B cell (primary cell): Measurements from ENCODE around the gene DNAH10. TPM values are rescaled to one million over a fixed set of nuclear protein-coding genes. Genes with fewer than 3 reads are reported as not detected.

Experiments used
- ATAC-seq: fragments of 200-7000 bp; cut with Tn5 transposase; one replicate; pipeline ENCODE4 v1.10.0; 2021; ENCODE audit warnings: low read depth, mild to moderate bottlenecking, moderate number of reproducible peaks, moderate library complexity
- CTCF ChIA-PET: fragments of 350-600 bp; sonication (Branson Sonifier 250); formaldehyde crosslinking; loops from one replicate; lab custom pipeline; 2021; ENCODE audit warnings: antibody characterized with exemption, inconsistent platforms; lab: Charles Lee
- POLR2A ChIA-PET: fragments of 350-600 bp; sonication (Branson Sonifier 250); formaldehyde crosslinking; loops from one replicate; lab custom pipeline; 2021; ENCODE audit warnings: antibody characterized with exemption; lab: Charles Lee
- DNase-seq: peaks from one replicate; pipeline ENCODE4 v3.0.0; 2013
- H2AFZ ChIP-seq: 2 replicates; pipeline ENCODE4 v1.6.1; 2012; ENCODE audit warnings: mild to moderate bottlenecking, low read depth, low read length; ENCODE audit not compliant: insufficient read depth, poor library complexity, severe bottlenecking
- H3K27ac ChIP-seq, 2 donors: 1 replicate in 1 of 2; 2 replicates in 1 of 2; pipeline ENCODE4 v1.5.1; 2012 to 2013; ENCODE audit warnings: low read length in 2 of 2, mild to moderate bottlenecking in 2 of 2, moderate library complexity in 1 of 2
- H3K27me3 ChIP-seq, 4 experiments: fragments of 200-600 bp in 1 of 4; sonication (generic) in 1 of 4; replicated peaks in 1 of 4; 1 replicate in 2 of 4; 2 replicates in 2 of 4; pipeline versions ENCODE4 v1.6.1 to v1.7.0; 2013 to 2016; ENCODE audit warnings: low read length in 3 of 4, mild to moderate bottlenecking in 2 of 4, mixed read lengths in 1 of 4, moderate library complexity in 1 of 4; ENCODE audit not compliant: insufficient read depth in 4 of 4, control insufficient read depth in 3 of 4; ENCODE audit errors: control extremely low read depth in 1 of 4
- H3K36me3 ChIP-seq, 2 experiments: replicated peaks in 1 of 2; 1 replicate in 1 of 2; 2 replicates in 1 of 2; pipeline versions ENCODE4 v1.6.1 to v1.7.1; 2013; ENCODE audit warnings: low read length in 1 of 2; ENCODE audit not compliant: insufficient read depth in 2 of 2, control insufficient read depth in 1 of 2; ENCODE audit errors: control extremely low read depth in 1 of 2, extremely low read depth in 1 of 2
- H3K4me1 ChIP-seq, 2 donors: fragments of 200-600 bp in 1 of 2; sonication (generic) in 1 of 2; 1 replicate in 1 of 2; 2 replicates in 1 of 2; pipeline versions ENCODE4 v1.5.1 to v1.6.1; 2013 to 2017; ENCODE audit warnings: low read length in 2 of 2; ENCODE audit not compliant: control insufficient read depth in 2 of 2, insufficient read depth in 2 of 2
- H3K4me2 ChIP-seq: replicated peaks from 2 replicates; pipeline ENCODE3; 2012; ENCODE audit warnings: mild to moderate bottlenecking, low read depth, low read length; ENCODE audit not compliant: poor library complexity, severe bottlenecking
- H3K4me3 ChIP-seq, 5 experiments: fragments of 200-600 bp in 1 of 5; sonication (generic) in 1 of 5; 1 replicate in 3 of 5; 2 replicates in 2 of 5; pipeline versions ENCODE4 v1.5.1 to v1.7.0; 2011 to 2016; ENCODE audit warnings: low read length in 4 of 5, mild to moderate bottlenecking in 4 of 5, low read depth in 2 of 5, control low read depth in 1 of 5, moderate library complexity in 1 of 5; ENCODE audit not compliant: insufficient read depth in 1 of 5; ENCODE audit errors: control extremely low read depth in 1 of 5, extremely low read depth in 1 of 5
- H3K79me2 ChIP-seq: fragments of 200-600 bp; sonication (generic); one replicate; pipeline ENCODE4 v1.6.0; 2016; ENCODE audit warnings: low read length; ENCODE audit not compliant: control insufficient read depth, insufficient read depth
- H3K9ac ChIP-seq: fragments of 200-600 bp; sonication (generic); 2 replicates; pipeline ENCODE4 v1.6.1; 2017; ENCODE audit warnings: mild to moderate bottlenecking, low read length, moderate library complexity
- H3K9me3 ChIP-seq, 3 donors: one replicate each; pipeline versions ENCODE4 v1.6.1 to v1.7.1; 2013; ENCODE audit warnings: low read length in 2 of 3; ENCODE audit not compliant: control insufficient read depth in 2 of 3, insufficient read depth in 1 of 3; ENCODE audit errors: control extremely low read depth in 1 of 3
- H4K20me1 ChIP-seq: 2 replicates; pipeline ENCODE4 v1.6.0; 2012; ENCODE audit warnings: mild to moderate bottlenecking, low read length; ENCODE audit not compliant: insufficient read depth, control insufficient read depth, poor library complexity, severe bottlenecking
- H3K27ac Mint-ChIP-seq: one replicate; pipeline ENCODE4 v1.8.0; 2021; ENCODE audit warnings: mixed read lengths
- H3K27me3 Mint-ChIP-seq: one replicate; pipeline ENCODE4 v1.8.0; 2021; ENCODE audit warnings: mixed read lengths
- H3K4me1 Mint-ChIP-seq: one replicate; pipeline ENCODE4 v1.8.0; 2021; ENCODE audit warnings: mixed read lengths
- H3K4me3 Mint-ChIP-seq: one replicate; pipeline ENCODE4 v1.8.0; 2021; ENCODE audit warnings: mixed read lengths
- H3K9me3 Mint-ChIP-seq: one replicate; pipeline ENCODE4 v1.8.0; 2022; ENCODE audit warnings: mixed read lengths; ENCODE audit not compliant: insufficient read depth
- CTCF ChIP-seq: fragments of 200-600 bp; IDR thresholded peaks from one replicate; pipeline ENCODE4 v1.8.0; 2022; ENCODE audit warnings: antibody characterized with exemption, mild to moderate bottlenecking
- EZH2 ChIP-seq: IDR thresholded peaks from 2 replicates; pipeline ENCODE4 v1.6.1; 2012; ENCODE audit warnings: borderline replicate concordance, low read depth, mild to moderate bottlenecking, moderate library complexity, low read length; ENCODE audit not compliant: insufficient read depth, poor library complexity, severe bottlenecking
- WGBS: methylation state at CpG from one replicate; pipeline ENCODE4 v1.1.5; 2013; ENCODE audit warnings: missing lambda C conversion rate; ENCODE audit not compliant: insufficient coverage; 5-methylcytosine and 5-hydroxymethylcytosine counted together
- intact Hi-C: fragments of 100-400 bp; cut with micrococcal nuclease; formaldehyde crosslinking; loops from one replicate; pipeline ENCODE4 v1.10.0; 2022
- polyA plus RNA-seq: library from polyadenylated mRNA; depleted of rRNA; stranded (reverse); fragments of >200 nt; gene quantifications from 2 replicates; pipeline ENCODE4 v1.2.3, GENCODE V29; 2012
- total RNA-seq, 2 donors: library from RNA; stranded (reverse); fragments of 120-200 nt in 1 of 2; gene quantifications; 1 replicate in 1 of 2; 2 replicates in 1 of 2; pipeline versions ENCODE4 v1.2.3 to v1.2.4, GENCODE V29; 2013 to 2022

The DNAH10 gene
- total and polyA plus RNA-seq, 2 donors (not counting 1 experiment from before 2014, with no cell fraction given): 0.24 to 0.99 TPM

DNA sequence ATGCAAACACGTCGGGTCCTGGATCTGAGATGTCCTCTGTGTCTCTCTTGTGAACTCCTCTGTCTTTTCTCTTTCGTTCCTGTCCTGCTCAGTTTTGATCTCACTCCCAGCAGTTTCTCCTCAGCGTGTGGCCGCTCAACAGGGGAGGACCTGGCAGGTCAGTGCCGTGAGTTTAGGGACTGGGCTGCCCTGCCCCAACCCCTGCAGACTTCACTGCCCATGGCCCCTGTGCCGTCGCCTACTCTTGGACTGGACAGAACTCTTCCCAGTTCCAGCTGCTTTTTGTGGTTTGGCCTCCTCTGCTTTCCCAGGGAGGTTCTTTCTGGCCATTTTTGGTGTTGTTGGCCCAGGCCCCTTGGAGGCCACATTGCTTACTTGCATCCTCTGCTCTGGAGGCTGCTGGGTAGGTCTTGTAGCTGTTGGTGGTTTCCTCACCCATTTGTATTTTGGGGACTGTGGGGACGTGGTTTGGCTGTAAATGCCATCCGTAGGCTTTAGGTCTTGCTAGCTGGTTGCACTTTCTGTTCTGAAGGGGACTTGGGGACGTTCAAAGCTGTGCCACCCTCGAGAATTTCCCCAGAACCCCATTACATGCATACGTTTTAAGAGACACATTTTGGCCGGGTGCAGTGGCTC, 20.0 kb upstream of the DNAH10 start:
- TF ChIP-seq CTCF (no peak), EZH2 (no peak)
- Histone ChIP-seq H4K20me1 (no peaks in the 10 kb centered on the region), H3K36me3 (peaks cover 13 to 48% of the 10 kb centered on the region in 2 experiments), H2AFZ (peak overlapping the region; percentile 11), H3K9ac (no peak overlapping the region), H3K4me3 (no peak overlapping the region), H3K4me1 (peaks cover 20 to 24% of the 10 kb centered on the region in 2 donors), H3K79me2 (peaks cover 12% of the 10 kb centered on the region), H3K9me3 (no peaks in the 10 kb centered on the region), H3K4me2 (peak overlapping the region; percentile 65), H3K27ac (peak overlapping the region; percentile 44 to 69), H3K27me3 (no peaks in the 10 kb centered on the region)
- Mint-ChIP-seq H3K4me1 (peaks cover 24% of the 10 kb centered on the region), H3K27me3 (no peaks in the 10 kb centered on the region), H3K27ac (peak overlapping the region; percentile 72), H3K4me3 (peak overlapping the region; percentile 23), H3K9me3 (no peaks in the 10 kb centered on the region)
- ATAC-seq (peak; percentile 31), DNase-seq (no peak)
- 75% methylated on average over 12 of the region's 14 CpGs for WGBS
- POLR2A ChIA-PET: no interaction called here
- intact Hi-C loops: no loop called here
- CTCF ChIA-PET: no interaction called here

DNA sequence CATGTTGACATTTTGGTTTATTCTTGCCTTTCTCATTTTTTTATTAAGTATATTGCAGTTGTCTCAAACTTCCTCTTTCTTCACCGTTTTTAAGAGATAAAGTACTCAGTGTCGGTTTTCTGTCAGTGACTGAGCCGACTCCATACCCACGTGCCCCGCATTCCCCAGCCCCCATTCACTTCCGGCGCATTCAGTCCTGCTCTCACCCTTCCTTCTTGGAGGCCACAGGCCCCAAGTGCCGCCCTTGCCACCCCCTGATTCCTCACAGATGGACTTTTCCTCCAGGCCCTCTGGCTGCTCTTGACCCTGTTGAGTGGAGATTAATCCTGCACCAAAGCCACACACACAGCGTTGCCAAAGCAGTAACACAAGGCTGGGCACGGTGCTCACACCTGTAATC, 19.1 kb upstream of the DNAH10 start:
- DNase-seq: peak; percentile 39

More for the DNA sequence above, 19.1 kb upstream of the DNAH10 start:
- Histone ChIP-seq H3K79me2 (peaks cover 12% of the 10 kb centered on the region), H3K4me1 (peaks cover 14 to 18% of the 10 kb centered on the region in 2 donors), H3K27me3 (no peaks in the 10 kb centered on the region), H3K4me2 (peak overlapping the region; percentile 65), H3K4me3 (no peak overlapping the region), H3K27ac (peak overlapping the region; percentile 48 to 69), H3K36me3 (peaks cover 15 to 55% of the 10 kb centered on the region in 2 experiments), H4K20me1 (no peaks in the 10 kb centered on the region), H3K9ac (peak overlapping the region; percentile 28), H2AFZ (peak overlapping the region; percentile 69), H3K9me3 (no peaks in the 10 kb centered on the region)
- ChIA-PET CTCF (no interaction called here), POLR2A (no interaction called here)
- H3K27ac Mint-ChIP-seq: peak overlapping the region; percentile 77
- peak; percentile 68 for ATAC-seq
- H3K27me3 Mint-ChIP-seq: no peaks in the 10 kb centered on the region
- H3K9me3 Mint-ChIP-seq: no peaks in the 10 kb centered on the region
- no peak for TF ChIP-seq CTCF
- TF ChIP-seq EZH2: no peak
- H3K4me1 Mint-ChIP-seq: peaks cover 17% of the 10 kb centered on the region
- intact Hi-C loops: no loop called here
- 12% methylated on average over 10 of the region's 10 CpGs for WGBS
- peak overlapping the region; percentile 46 for H3K4me3 Mint-ChIP-seq
